HepG2 (cell line): Measurements from ENCODE around the gene SGCE.

Experiments used
- DPF2 ChIP-seq: sonication (generic); formaldehyde crosslinking; IDR thresholded peaks from 2 replicates; pipeline ENCODE4 v1.4.0; 2020; ENCODE audit warnings: mild to moderate bottlenecking, low read depth, missing genetic modification reagents, borderline replicate concordance
- RERE ChIP-seq: IDR thresholded peaks from 2 replicates; pipeline ENCODE4 v1.6.1; 2016; ENCODE audit warnings: low read depth, missing genetic modification reagents, missing compliant biosample characterization

- no peak for TF ChIP-seq DPF2 (CRISPR knock-in tag)
- no peak for TF ChIP-seq RERE (CRISPR knock-in tag)
Observed at GRCh38 chr7:94700926-94701554, 45.1 kb upstream of the SGCE start.
